WI38 (cell line): Measurements from ENCODE around the gene TNFRSF21.

Experiments used
- H3K4me3 ChIP-seq: 2 replicates; pipeline ENCODE4 v1.5.1; 2011; ENCODE audit warnings: low read depth, mild to moderate bottlenecking, control low read depth, low read length
- TF ChIP-seq, protein P1 (sequence below): IDR thresholded peaks from 2 replicates; pipeline ENCODE4 v1.5.1; 2012; ENCODE audit warnings: low read depth, mild to moderate bottlenecking, control low read depth, low read length

Gene TNFRSF21

DNA sequence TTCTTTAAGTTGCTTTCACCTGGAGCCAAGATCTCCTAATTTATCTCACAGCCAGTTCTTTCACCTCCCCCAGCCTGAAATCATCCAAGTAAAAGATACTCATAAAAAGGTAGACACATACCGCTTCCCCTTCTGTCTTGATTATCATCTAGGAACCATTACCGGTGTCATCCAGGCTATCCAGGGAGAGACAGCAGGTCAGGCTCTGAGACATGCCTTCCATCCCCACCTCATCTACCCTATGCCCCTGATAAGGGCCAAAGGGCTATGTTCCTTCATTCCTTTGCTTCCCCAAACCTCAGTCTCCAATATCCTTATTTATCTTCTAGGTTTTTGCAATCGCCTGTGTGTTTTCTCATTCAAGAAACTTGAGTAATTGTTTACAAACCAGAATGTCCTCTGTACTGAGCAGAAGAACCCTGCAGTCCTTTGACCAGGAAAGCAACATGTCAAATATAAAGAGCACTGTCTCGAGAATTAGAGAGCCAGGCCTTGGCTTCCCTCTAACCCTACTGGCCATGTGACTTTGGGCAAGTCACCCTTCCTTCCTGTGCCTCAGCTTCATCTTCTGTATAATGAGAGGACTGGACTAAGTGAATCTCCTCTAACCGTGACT lies 41.0 kb downstream of the TNFRSF21 start:
- no peak overlapping the region for H3K4me3 ChIP-seq
- TF ChIP-seq, protein P1, sequence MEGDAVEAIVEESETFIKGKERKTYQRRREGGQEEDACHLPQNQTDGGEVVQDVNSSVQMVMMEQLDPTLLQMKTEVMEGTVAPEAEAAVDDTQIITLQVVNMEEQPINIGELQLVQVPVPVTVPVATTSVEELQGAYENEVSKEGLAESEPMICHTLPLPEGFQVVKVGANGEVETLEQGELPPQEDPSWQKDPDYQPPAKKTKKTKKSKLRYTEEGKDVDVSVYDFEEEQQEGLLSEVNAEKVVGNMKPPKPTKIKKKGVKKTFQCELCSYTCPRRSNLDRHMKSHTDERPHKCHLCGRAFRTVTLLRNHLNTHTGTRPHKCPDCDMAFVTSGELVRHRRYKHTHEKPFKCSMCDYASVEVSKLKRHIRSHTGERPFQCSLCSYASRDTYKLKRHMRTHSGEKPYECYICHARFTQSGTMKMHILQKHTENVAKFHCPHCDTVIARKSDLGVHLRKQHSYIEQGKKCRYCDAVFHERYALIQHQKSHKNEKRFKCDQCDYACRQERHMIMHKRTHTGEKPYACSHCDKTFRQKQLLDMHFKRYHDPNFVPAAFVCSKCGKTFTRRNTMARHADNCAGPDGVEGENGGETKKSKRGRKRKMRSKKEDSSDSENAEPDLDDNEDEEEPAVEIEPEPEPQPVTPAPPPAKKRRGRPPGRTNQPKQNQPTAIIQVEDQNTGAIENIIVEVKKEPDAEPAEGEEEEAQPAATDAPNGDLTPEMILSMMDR: no peak

DNA sequence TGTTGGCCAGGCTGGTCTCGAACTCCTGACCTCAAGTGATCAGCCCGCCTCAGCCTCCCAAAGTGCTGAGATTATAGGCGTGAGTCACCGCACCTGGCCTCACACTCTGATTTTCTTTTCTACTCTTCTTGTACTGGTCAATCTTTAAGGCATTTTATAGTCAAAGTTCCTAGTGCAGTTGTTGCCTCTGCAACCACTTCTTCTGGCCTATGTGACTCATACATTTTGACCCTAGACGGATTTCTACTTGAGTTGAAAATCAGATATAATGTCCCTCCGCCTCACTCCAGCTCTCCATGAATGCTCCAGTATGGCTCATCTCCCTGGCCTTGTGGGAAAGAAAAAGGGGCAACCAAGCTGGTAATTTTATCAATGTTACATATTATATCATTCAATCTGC lies 42.4 kb downstream of the TNFRSF21 start:
- TF ChIP-seq, protein P1: no peak
- no peak overlapping the region for H3K4me3 ChIP-seq

DNA sequence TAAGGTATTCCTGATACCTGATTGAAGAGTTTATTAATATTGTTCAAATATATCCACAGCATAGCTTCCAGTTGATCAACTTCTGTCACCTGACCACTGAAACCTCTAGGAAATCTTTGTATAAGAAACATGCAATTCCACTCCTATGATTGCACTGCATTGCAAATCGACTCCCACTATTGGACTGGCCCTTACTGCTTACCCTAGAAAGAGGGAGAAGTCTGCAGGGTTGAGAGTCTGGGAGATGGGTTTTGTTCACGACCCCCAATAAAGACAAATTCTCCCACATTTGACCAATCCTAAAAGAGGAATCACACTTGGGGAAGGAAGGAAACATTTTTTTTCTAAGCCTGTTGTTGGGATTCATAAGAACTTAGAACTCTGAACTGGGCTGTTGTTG lies 43.7 kb downstream of the TNFRSF21 start:
- H3K4me3 ChIP-seq: no peak overlapping the region
- TF ChIP-seq, protein P1: no peak

DNA sequence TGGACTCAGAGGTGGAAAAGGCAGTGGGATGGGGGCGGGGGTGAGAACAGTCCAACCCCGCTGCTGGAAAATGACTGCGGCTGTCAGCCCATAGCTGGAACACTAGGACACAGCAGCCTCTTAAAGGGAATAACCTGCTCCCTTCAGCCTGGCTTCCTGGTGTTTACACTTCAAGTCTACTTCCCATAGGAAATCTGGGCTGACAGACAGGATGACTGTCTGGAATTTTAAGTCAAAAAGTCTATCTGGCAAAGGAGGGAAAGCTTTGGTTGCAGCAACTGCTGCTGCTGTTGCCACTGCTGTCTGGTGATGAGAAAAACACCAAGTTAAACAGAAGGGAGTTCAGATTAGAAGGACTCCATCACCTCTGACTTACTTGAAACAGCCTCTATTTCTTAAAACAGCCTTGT lies 44.9 kb downstream of the TNFRSF21 start:
- H3K4me3 ChIP-seq: no peak overlapping the region
- TF ChIP-seq, protein P1: no peak

DNA sequence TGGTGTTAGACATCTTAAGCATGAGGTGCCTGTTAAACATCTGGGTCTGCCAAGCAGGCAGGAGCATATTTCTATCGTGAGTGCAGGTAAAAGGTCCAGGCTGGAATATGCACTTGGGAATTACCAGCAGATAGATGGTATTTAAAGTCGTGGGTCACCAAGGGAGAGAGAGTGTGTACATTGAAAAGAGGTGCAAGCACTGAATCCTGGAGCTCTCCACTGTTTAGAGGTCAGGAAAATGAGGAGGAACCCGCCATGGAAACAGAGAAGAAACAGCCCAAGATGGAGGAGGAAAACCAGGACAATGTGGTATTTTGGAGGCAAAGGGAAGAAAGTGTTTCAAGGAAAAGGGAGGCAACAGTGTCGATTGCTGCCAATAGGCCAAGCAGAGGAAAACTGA lies 46.4 kb downstream of the TNFRSF21 start:
- TF ChIP-seq, protein P1: no peak
- no peak overlapping the region for H3K4me3 ChIP-seq

DNA sequence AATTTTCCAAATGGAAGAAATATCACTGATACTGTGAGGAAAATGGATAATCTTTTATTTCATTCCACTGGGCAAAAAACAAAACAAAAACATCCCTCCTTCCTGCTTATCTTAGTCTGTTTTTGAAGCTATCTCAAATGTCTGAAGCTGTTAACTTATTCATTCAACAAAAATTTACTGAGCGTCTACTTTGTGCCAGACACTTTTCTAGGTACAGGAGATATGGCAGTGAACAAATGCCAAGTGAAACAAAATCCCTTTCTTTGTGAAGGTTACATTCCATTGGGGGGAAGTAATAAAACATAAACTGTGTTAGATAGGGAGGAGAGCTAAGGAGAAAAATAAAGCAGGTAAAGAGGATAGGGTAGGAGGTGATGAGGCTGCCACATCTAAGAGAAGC lies 47.5 kb downstream of the TNFRSF21 start:
- H3K4me3 ChIP-seq: no peak overlapping the region
- TF ChIP-seq, protein P1: no peak

DNA sequence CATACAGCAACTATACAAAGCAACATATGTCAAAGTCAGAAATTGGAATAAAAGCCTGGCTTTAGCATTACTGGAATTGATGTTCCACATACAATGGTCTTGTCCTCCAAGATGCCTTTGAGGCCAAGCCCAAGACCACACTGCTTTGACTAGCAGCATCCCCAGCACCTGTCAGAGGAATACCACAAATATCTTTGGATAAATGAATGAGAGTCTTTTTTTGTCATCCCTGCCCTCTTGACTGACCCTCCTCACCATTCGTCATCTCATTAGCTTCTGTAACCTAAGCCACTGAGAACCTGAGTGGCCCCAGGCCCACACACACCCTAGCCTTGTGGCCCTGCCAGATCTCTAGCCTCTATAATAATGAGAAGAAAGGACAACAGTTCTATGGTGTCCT lies 48.5 kb downstream of the TNFRSF21 start:
- TF ChIP-seq, protein P1: no peak
- H3K4me3 ChIP-seq: no peak overlapping the region
